ENCODE results near the gene SARM1.

SARM1 gene

GRCh38 chr17:28363776-28364650 lies 7.5 kb upstream of the SARM1 start:
- no peaks in the 10 kb centered on the region for H3F3A ChIP-seq (ENCODE audit: insufficient read depth, low read length)
- H3K79me2 ChIP-seq (ENCODE audit: low read length), result peaks cover 5% of the 10 kb centered on the region
- H3K9me2 ChIP-seq (replicated peaks; ENCODE audit: insufficient read depth, low read length), result no peaks in the 10 kb centered on the region
- H3K9ac ChIP-seq (ENCODE audit: low read length), result no peak overlapping the region
- no peak overlapping the region for H2AFZ ChIP-seq (ENCODE audit: low read length)
- no peaks in the 10 kb centered on the region for H3K4me1 ChIP-seq (ENCODE audit: low read length)
- no peaks in the 10 kb centered on the region for H3K9me3 ChIP-seq (replicated peaks; ENCODE audit: insufficient read depth, low read length)
- no peak overlapping the region for H3K4me2 ChIP-seq (ENCODE audit: low read depth, low read length)
- no peaks in the 10 kb centered on the region for H3K27me3 ChIP-seq (replicated peaks; ENCODE audit: insufficient read depth, low read length)
- H3K36me3 ChIP-seq (replicated peaks; ENCODE audit: insufficient read depth, low read length), result peaks cover 2% of the 10 kb centered on the region; the same call in 1 of the 2 replicates
- no peaks in the 10 kb centered on the region for H4K20me1 ChIP-seq (ENCODE audit: insufficient read depth, low read length)
- TF ChIP-seq EZH2phosphoT487 (IDR thresholded peaks at IDR 0.05; ENCODE audit: low read length) (no peak), EZH2 (optimal IDR thresholded peaks at IDR 0.05; ENCODE audit: low read depth, low read length) (no peak), CTCF (IDR thresholded peaks at IDR 0.05; ENCODE audit: low read length) (no peak)
- DNase-seq, result no peak
- no peak overlapping the region for H3K4me3 ChIP-seq (ENCODE audit: low read length)
- H3K27ac ChIP-seq (ENCODE audit: low read length), result no peak overlapping the region

GRCh38 chr17:28364665-28365363 lies 6.7 kb upstream of the SARM1 start, which contains the start of gene SEBOX:
Gene SEBOX (minus strand): TSS chr17:28365199. CDS start chr17:28365151, 48 bp downstream.
- H3K27ac ChIP-seq (ENCODE audit: low read length), result no peak within 1 kb of the TSS

GRCh38 chr17:28365487-28365886 lies 6.0 kb upstream of the SARM1 start:
- Histone ChIP-seq H3K4me3 (ENCODE audit: low read length) (no peak overlapping the region), H3K4me2 (ENCODE audit: low read depth, low read length) (no peak overlapping the region), H3K9me3 (replicated peaks; ENCODE audit: insufficient read depth, low read length) (no peaks in the 10 kb centered on the region), H3F3A (ENCODE audit: insufficient read depth, low read length) (peaks cover 2% of the 10 kb centered on the region), H3K9ac (ENCODE audit: low read length) (no peak overlapping the region), H2AFZ (ENCODE audit: low read length) (no peak overlapping the region), H3K36me3 (replicated peaks; ENCODE audit: insufficient read depth, low read length) (no peaks in the 10 kb centered on the region; the same call in 1 of the 2 replicates), H3K9me2 (replicated peaks; ENCODE audit: insufficient read depth, low read length) (no peaks in the 10 kb centered on the region), H3K4me1 (ENCODE audit: low read length) (no peaks in the 10 kb centered on the region), H4K20me1 (ENCODE audit: insufficient read depth, low read length) (no peaks in the 10 kb centered on the region), H3K79me2 (ENCODE audit: low read length) (0 out of 2 replicates have a peak, but pooled peaks cover 2% of the 10 kb centered on the region), H3K27me3 (replicated peaks; ENCODE audit: insufficient read depth, low read length) (no peaks in the 10 kb centered on the region), H3K27ac (ENCODE audit: low read length) (no peak overlapping the region)
- TF ChIP-seq EZH2 (optimal IDR thresholded peaks at IDR 0.05; ENCODE audit: low read depth, low read length), result no peak
- no peak for TF ChIP-seq EZH2phosphoT487 (IDR thresholded peaks at IDR 0.05; ENCODE audit: low read length)
- no peak for TF ChIP-seq CTCF (IDR thresholded peaks at IDR 0.05; ENCODE audit: low read length)
- DNase-seq, result no peak

More at GRCh38 chr17:28364665-28365363, 6.7 kb upstream of the SARM1 start, which contains the start of gene SEBOX:
- no peaks in the 10 kb centered on the region for H3K4me1 ChIP-seq (ENCODE audit: low read length)
- no peak within 1 kb of the TSS for H3K4me2 ChIP-seq (ENCODE audit: low read depth, low read length)
- no peaks in the 10 kb centered on the region for H3F3A ChIP-seq (ENCODE audit: insufficient read depth, low read length)
- H3K4me3 ChIP-seq (ENCODE audit: low read length), result no peak within 1 kb of the TSS
- 0 out of 2 replicates have a peak, but pooled peaks cover 4% of the 10 kb centered on the region for H3K79me2 ChIP-seq (ENCODE audit: low read length)
- peaks cover 2% of the 10 kb centered on the region; the same call in 1 of the 2 replicates for H3K36me3 ChIP-seq (replicated peaks; ENCODE audit: insufficient read depth, low read length)
- H3K9ac ChIP-seq (ENCODE audit: low read length), result no peak within 1 kb of the TSS
- TF ChIP-seq CTCF (IDR thresholded peaks at IDR 0.05; ENCODE audit: low read length) (no peak), EZH2phosphoT487 (IDR thresholded peaks at IDR 0.05; ENCODE audit: low read length) (no peak), EZH2 (optimal IDR thresholded peaks at IDR 0.05; ENCODE audit: low read depth, low read length) (no peak)
- no peaks in the 10 kb centered on the region for H4K20me1 ChIP-seq (ENCODE audit: insufficient read depth, low read length)
- H2AFZ ChIP-seq (ENCODE audit: low read length), result no peak within 1 kb of the TSS
- no peaks in the 10 kb centered on the region for H3K9me3 ChIP-seq (replicated peaks; ENCODE audit: insufficient read depth, low read length)
- no peak for DNase-seq
- H3K27me3 ChIP-seq (replicated peaks; ENCODE audit: insufficient read depth, low read length), result no peaks in the 10 kb centered on the region
- H3K9me2 ChIP-seq (replicated peaks; ENCODE audit: insufficient read depth, low read length), result no peaks in the 10 kb centered on the region
